Stimulated activated CD4-positive, alpha-beta T cell treated with anti-CD3 and anti-CD28 coated beads, Interleukin-4, amount 100 ng/mL, for 1 hour (primary cell): ENCODE results near the gene PPCDC.
"Not testable (repeated sequence)": the region's sequence is repeated elsewhere in the genome, so short reads cannot be mapped to it uniquely, and the experiment has no call there.

Source experiments
- DNase-seq: peaks from one replicate; pipeline ENCODE4 v3.0.0-alpha.2; 2020

The PPCDC gene

DNA sequence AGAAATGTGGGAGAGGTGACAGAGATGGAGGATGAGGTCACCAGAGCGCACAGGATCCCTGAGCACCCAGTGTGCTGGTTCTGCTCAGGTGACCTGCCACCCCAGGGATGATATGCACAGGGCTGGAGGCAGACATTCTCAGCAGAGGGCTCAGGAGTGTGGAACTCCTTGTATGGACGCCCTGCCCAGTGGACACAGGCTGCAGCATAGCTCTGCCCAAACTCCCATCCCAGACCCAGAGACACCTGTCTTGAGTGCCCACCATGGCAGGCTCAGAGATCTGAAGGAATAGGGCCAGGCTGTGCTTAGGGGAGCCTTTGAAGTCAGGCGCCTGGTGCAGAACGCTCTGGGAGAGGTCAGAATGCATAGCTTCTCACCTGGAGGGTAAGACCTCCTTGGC is 47.3 kb downstream of the PPCDC start:
- no peak for DNase-seq

DNA sequence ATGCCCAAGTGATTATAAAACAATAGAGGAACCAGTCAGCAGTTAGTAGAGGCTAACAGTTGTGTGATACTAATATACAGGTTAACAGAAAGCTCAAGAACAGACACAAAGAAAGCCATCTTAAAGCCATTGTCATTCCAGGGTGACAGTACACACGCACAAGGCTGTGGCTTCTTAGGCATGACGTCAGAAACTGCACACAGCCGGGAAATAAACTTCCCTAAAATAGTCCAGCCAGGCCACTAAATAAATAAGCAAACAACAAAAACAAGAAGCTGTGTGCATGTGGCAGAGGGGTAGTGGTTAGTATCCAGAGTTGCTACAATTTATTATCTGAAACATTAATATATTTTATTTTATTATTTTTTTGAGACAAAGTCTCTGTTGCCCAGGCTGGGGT is 49.8 kb downstream of the PPCDC start:
- no peak for DNase-seq

DNA sequence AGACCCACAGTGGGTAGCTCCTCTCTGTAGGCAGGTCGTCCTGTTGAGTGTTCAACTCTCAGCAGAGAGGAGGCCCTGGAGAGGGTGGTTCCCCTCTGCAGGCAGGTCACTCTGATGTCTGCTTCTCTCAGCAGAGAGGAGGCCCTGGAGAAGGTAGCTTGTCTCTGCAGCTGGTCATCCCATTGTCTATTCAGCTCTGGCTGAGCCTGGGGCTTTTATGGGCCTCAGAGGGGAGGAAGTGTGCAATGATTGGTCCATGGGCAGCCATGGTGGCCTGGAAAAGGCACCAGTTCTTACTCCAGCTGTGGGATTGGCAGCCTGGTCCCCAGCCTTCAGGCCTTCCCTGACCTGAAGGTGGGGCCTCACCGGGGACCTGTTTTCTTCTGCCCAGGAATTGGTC is 52.9 kb downstream of the PPCDC start:
- no peak for DNase-seq

DNA sequence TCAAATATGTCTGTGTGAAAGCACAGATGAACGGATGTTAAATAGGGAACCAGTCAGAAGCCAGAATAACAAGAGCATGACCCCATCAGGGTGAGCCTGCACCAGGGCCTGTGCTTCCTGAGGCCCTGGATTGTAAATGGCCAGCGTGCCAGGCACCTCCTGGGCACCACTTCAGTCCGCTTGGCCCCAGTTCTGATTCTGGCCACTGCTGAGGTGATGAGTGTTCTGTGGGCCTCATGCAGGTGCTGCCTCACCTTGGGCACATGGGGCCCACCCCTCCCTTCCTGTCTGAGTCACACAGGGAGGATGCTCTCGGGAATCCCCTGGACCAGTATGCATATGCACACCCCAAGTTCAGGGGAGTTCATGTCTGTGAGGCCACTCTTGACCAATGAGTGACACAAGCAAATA is 54.2 kb downstream of the PPCDC start:
- DNase-seq, result peak; percentile 15

DNA sequence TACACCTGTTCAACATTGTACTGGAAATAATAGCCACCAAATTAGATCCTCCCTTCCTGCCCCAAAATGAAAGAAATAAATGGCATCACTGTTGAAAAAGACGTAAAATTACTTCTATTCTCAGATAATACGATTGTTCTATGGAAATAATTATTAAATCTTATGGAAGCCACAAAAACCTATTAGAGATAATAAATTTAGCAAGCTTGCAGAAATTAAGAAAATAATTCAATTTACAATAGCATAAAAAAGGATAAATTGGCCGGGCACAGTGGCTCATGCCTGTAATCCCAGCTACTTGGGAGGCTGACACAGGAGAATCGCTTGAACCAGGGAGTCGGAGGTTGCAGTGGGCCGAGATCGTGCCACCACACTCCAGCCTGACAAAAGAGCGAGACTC is 57.8 kb downstream of the PPCDC start:
- no peak for DNase-seq

DNA sequence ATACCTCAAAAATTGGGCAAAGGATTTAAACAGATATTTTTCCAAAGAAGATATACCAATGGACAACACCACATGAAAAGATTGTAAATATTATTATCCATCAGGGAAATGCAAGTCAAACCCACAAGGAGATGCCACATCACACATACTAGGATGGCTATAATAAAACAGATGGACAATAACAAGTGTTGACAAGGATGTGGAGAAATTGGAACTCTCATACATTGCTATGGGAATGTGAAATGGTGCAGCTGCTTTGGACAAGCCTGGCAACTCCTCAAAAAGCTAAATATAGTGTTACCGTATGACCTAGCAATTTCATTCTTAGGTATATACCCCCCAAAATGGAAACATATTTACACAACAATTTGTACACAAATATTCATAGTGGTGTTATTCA is 59.3 kb downstream of the PPCDC start:
- no peak for DNase-seq

DNA sequence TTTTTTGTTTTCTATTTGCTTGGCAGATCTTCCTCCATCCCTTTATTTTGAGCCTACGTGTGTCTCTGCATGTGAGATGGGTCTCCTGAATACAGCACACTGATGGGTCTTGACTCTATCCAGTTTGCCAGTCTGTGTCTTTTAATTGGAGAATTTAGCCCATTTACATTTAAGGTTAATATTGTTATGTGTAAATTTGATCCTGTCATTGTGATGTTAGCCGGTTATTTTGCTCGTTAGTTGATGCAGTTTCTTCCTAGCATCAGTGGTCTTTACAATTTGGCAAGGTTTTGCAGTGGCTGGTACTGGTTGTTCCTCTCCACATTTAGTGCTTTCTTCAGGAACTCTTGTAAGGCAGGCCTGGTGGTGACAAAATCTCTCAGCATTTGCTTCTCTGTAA is 62.3 kb downstream of the PPCDC start:
- DNase-seq, result not testable (repeated sequence)

DNA sequence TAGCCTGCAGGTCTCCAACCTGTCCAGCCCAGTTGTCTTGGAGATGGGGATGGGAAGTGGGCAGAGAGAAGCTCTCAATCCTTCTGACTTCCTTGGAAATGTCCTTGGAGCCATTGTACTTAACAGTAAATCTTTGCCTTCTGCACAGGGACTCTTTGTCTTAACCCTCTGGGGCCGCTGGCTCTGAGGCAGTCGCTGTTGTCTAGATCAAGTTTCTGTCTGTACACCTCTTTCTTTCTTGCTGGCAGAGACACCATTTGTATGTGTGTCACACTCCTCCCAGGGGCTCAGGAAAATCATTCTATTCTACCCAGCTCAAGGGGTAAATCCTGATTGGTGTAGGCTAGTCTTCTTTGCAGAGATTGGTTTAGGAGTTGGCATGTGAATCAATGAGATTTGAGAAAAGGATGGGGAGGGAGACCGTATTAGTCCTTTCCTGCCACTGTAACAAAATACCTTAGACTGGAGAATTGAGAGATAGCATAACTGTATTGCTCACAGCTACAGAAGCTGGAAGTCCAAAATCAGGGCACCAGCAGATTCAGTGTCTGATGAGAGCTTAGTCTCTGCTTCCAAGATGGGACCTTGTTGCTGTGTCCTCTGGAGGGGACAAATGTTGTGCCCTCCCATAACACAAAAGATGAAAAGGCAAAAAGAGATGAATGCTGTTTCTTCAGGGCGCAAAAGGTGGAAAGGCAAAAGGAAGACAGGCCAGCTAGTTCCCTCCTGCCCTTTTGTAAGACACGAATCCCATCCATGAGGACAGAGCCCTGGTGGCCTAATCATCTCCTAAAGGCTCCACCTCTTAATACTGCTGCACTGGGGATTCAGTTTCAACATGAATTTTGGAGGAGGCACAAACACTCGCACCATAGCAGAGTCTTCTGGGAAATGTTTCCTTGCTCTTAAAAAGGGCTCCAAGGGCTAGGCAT is 66.3 kb downstream of the PPCDC start:
- DNase-seq, result no peak

DNA sequence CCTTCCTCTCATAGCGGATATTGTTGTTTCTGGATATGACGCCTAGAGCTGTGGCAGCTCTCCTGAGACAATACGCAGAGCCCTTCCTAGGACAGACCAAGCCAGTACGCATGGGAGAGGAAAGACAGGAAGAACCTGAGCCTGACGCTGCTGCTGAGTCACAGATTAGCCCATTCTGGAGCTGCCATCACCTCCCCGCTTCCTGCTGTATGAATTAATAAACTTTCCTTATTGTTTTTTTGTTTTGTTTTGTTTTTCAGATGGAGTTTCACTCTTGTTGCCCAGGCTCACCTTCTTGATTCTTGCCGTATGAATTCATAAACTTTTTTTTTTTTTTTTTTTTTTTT is 67.0 kb downstream of the PPCDC start:
- DNase-seq, result no peak

DNA sequence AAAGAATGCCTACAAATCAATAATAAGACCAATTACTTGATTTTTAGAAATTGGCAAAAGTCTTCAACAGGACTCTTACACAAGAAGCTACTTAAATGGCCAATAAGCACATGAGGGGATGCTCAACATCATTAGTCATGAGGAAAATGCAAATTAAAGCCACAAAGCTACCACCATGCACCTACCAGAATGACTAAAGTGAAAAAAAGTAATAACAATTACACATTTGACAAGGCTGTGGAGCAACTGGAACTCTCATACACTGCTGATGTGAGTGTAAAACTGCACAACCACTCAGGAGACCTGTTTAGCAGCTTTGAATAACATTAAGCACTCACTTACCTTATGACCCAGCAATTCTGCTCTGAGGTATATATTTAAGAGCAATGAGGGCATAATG is 68.4 kb downstream of the PPCDC start:
- DNase-seq, result no peak

DNA sequence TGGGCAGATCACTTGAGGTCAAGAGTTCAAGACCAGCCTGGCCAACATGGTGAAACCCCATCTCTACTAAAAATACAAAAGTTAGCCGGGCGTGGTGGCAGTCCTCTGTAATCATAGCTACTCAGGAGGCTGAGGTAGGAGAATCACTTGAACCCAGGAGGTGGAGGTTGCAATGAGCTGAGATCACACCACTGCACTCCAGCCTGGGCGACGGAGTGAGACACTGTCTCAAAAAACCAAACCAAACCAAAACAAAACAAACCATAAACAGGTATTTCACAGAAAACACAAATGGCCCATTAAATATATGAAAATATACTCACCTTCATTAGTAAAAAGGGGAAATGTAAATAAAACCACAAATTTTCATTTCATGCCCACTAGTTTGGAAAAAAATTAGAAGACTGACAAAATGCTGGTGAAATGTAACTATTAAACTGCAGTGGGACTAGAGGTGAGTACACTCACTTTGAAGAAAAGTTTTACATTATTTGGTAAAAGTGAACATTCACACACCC is 71.6 kb downstream of the PPCDC start:
- DNase-seq, result not testable (repeated sequence)

DNA sequence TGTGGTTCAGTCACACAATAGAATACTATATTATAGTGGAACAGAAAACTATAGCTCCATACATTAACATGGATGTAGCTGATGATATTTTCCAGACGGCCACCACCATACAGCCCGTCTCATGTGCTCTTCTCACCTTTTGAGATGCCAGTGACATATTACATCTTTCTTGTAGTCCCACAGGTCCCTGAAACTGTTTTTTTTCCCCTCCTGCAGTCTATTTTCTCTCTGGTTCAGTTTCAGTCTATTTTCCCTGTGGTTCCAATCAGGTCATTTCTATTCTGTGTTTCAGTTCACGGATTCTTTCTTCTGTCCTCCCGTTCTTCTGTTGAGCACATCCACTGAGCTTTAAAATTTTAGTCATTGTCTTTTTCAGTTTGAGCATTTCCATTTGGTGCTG is 72.2 kb downstream of the PPCDC start:
- no peak for DNase-seq

DNA sequence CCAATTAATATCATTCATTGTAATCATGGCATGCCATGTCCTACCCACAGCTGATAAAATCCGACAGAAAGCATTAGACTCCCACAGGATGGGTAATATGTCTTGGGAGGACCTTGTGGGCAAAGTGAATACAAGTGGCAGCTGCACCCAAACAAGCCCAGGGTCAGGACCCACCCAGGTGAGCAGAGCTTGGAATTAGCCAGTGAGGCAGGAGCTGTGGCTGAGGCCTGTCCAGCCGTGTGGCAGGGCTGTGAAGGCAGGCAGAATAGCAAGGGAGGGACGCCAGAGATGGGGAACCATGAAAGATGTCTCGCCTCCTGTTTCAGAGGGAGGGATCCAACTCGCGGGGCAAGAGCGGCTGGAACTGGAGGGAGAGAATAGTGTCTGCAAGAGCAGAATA is 74.5 kb downstream of the PPCDC start:
- DNase-seq, result no peak

DNA sequence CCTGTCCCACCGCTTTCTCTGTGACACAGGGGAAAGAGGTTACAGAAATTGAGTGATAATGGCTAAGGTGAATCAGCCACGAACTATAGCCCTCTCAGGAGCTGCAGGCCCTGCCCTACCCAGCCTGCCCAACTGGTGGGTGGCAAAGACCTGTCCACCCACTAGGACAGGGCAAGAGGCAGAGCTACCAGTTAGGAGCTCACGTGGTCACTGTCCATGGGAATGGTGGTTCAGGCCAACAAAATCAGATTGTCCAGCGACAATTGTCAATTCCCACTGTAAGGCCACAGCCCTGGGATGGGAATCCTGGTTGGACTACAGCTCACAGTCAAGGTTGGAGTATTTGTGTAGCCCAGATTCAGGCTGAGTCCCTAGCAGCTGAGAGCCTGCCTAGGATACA is 75.0 kb downstream of the PPCDC start:
- DNase-seq, result no peak
